Astrocyte of the cerebellum (primary cell): ENCODE measurements around the gene INPP4B.

ENCODE experiments used
- DNase-seq: peaks from one replicate; pipeline ENCODE4 v3.0.0-alpha.2; 2011; ENCODE audit warnings: low read depth
- H3K4me3 ChIP-seq: 2 replicates; pipeline ENCODE4 v1.5.1; 2011; ENCODE audit warnings: mild to moderate bottlenecking, low read depth, low read length, moderate library complexity
- CTCF ChIP-seq: IDR thresholded peaks from 2 replicates; pipeline ENCODE4 v1.5.1; 2012; ENCODE audit warnings: low read length, low read depth, moderate library complexity, mild to moderate bottlenecking; ENCODE audit errors: missing control alignments
- in situ Hi-C: cut with HindIII; loops from 2 replicates; pipeline ENCODE4 v1.10.0; 2017; ENCODE audit warnings: low sequenced_read_pairs

The INPP4B gene

GRCh38 chr4:142539796-142540482 is 306.2 kb downstream of the INPP4B start:
- H3K4me3 ChIP-seq: no peak overlapping the region
- in situ Hi-C loops: no loop called here
- no peak for DNase-seq
- TF ChIP-seq CTCF: no peak

DNA sequence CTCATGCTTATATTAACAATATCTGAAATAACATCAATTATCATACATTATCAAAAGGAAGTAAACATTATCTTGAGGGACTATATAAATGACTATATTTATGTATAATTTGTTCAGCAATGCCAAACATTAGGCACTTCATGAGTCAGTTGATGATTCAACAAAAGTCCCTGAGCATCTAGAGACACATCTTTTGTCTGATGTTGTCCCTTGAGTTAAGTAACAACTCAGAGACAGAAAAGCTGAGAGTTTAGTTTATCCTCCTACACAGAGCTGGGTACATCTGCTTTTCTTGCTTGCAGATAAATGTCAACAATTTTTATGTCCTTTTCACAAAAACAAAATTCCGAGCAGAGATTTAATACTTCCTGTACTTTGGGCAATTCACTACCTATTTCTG is 311.1 kb downstream of the INPP4B start:
- no peak for DNase-seq
- no peak for TF ChIP-seq CTCF
- in situ Hi-C loops: no loop called here
- H3K4me3 ChIP-seq: no peak overlapping the region

DNA sequence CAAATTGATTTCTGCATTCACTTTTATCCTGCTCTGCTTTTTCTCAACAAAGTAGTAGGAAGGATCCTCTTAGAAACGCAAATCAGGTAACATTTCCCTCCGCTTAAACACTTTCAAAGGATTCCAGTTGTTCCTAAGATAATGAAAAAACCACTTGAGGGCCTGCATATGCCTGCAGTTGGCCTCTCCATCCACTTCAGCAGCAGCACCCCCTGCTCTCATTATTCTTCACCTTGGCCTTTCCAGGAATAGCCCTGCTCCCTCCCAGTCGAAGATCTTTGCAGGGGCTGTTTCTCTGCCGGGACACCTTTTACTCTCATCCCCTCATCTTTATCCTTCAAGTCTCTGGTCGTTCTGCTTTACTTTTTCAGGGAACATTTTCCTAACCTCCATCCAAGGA is 314.0 kb downstream of the INPP4B start:
- no peak for DNase-seq
- no peak overlapping the region for H3K4me3 ChIP-seq
- in situ Hi-C loops: no loop called here
- TF ChIP-seq CTCF: no peak

DNA sequence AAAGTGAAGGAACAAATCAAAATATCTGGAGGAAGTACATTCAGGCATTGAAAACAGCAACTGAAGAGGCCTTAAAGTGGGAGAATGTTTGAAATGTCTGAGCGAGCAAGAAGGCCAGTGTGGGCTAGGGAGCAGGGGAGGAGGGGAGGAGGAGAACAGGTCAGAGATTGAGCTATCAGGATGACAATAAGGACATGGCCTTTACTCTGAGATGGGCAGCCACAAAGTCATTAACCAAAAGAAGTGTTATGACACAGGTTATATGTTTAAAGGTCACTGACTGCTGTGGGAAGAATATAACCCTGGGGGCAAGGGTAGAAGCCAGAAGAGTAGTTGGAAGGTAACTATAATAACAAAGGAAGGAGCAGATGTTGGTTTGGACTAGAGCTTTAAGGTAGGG is 315.4 kb downstream of the INPP4B start:
- no peak for DNase-seq
- in situ Hi-C loops: no loop called here
- no peak for TF ChIP-seq CTCF
- H3K4me3 ChIP-seq: no peak overlapping the region

DNA sequence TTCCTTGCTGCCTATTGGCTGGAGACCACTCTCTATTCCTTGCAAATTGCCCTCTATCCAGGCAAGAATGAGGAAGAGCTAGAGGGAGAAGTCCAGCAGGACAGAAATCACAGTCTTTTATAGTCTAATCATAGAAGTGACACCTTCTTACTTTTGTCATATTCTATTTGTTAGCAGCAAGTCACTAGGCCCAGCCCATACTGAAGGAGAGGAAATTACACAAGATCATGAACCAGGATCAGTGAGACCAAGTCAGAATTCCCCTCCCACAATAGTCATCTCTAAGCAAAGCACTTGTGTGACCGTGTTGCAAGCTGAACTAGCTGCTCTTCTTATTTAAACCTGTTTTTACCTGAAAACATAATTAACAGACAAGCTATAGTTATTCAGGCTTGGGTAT is 317.7 kb downstream of the INPP4B start:
- in situ Hi-C loops: no loop called here
- TF ChIP-seq CTCF: no peak
- no peak for DNase-seq
- no peak overlapping the region for H3K4me3 ChIP-seq

- in situ Hi-C loops: no loop called here
- no peak for TF ChIP-seq CTCF
- no peak overlapping the region for H3K4me3 ChIP-seq
- no peak for DNase-seq
Observed at GRCh38 chr4:142523111-142523510, 323.0 kb downstream of the INPP4B start.
